AG04449 (cell line): Measurements from ENCODE around the gene WFDC6.
"Not testable (repeated sequence)": the region's sequence is repeated elsewhere in the genome, so short reads cannot be mapped to it uniquely, and the experiment has no call there.

Experiments
- CTCF ChIA-PET: fragments of 350-600 bp; formaldehyde crosslinking; extraction: SDS; loops from one replicate; lab custom pipeline; 2021; ENCODE audit warnings: antibody characterized with exemption; lab: Yijun Ruan, JAX
- POLR2A ChIA-PET: fragments of 400-600, 350-600 bp; formaldehyde crosslinking; extraction: SDS; loops from one replicate; lab custom pipeline; 2020; ENCODE audit warnings: antibody characterized with exemption, inconsistent platforms; lab: Yijun Ruan, JAX
- DNase-seq: peaks from one replicate; pipeline ENCODE4 v3.0.0-alpha.2; 2010; ENCODE audit warnings: low read depth, low spot score
- H3K4me3 ChIP-seq: 2 replicates; pipeline ENCODE4 v1.5.1; 2011; ENCODE audit warnings: low read depth, mild to moderate bottlenecking, control low read depth, low read length
- TF ChIP-seq, protein P1 (sequence below): IDR thresholded peaks from one replicate; pipeline ENCODE4 v1.5.1; 2011; ENCODE audit warnings: mild to moderate bottlenecking, moderate library complexity, low read length, control low read depth, inconsistent platforms; ENCODE audit not compliant: insufficient read depth; ENCODE audit errors: missing control alignments

WFDC6 gene

GRCh38 chr20:45539382-45539781 lies at the start of gene WFDC6:
TSS of gene WFDC6 (minus strand) at chr20:45539482. CDS start at chr20:45539407, 75 bp downstream.
- CTCF ChIA-PET, result interaction anchor here (2.6 kb wide), 1 partner anchor 232 kb away, joined by 12 read pairs; no protein-coding TSS in a partner anchor
- POLR2A ChIA-PET, result no interaction called here
- DNase-seq, result no peak
- TF ChIP-seq, protein P1, sequence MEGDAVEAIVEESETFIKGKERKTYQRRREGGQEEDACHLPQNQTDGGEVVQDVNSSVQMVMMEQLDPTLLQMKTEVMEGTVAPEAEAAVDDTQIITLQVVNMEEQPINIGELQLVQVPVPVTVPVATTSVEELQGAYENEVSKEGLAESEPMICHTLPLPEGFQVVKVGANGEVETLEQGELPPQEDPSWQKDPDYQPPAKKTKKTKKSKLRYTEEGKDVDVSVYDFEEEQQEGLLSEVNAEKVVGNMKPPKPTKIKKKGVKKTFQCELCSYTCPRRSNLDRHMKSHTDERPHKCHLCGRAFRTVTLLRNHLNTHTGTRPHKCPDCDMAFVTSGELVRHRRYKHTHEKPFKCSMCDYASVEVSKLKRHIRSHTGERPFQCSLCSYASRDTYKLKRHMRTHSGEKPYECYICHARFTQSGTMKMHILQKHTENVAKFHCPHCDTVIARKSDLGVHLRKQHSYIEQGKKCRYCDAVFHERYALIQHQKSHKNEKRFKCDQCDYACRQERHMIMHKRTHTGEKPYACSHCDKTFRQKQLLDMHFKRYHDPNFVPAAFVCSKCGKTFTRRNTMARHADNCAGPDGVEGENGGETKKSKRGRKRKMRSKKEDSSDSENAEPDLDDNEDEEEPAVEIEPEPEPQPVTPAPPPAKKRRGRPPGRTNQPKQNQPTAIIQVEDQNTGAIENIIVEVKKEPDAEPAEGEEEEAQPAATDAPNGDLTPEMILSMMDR, result no peak
- no peak within 1 kb of the TSS for H3K4me3 ChIP-seq

DNA sequence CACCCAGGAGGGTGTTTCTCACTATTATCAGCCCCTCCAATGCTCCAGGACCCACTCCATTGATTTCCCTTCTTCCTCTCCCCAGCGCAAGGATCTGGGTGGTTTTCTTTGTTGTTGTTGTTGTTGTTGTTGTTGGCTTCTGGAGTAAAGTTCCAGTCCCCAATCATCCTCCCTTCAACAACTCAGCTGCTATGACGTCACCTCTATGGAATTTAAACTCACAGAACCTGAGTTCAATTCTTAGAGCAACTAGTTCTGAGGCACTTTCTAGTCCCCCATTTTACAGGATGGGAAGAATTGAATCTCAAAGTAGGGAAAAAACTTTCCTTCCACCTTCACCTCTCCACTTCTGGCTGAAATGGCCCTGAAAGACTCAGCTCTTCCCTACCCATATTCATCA lies 49.5 kb upstream of the WFDC6 start:
- ChIA-PET POLR2A (no interaction called here), CTCF (interaction anchor here (1.6 kb wide), 1 partner anchor 182 kb away, joined by 9 read pairs; no protein-coding TSS in a partner anchor)
- TF ChIP-seq, protein P1, result no peak
- no peak overlapping the region for H3K4me3 ChIP-seq
- DNase-seq, result no peak

DNA sequence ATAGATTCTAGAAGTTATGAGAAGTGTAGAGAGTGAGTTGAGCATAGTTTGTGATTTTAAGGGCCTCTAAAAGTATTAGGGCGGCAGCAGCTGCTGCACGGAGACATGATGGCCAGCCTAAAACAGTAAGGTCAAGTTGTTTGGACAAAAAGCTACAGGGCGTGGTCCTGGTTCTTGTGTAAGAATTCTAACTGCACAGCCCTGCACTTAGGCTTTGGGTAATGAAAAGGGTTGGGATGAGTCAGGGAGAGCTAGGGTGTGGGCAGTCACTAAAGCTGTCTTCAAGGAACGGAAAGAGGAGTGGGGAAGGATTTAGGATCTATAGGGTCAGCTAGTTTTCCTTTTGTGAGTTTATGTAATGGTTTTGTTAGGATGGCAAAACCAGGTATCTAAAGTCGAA lies 46.7 kb upstream of the WFDC6 start:
- POLR2A ChIA-PET, CTCF ChIA-PET, DNase-seq, H3K4me3 ChIP-seq: not testable (repeated sequence)

- POLR2A ChIA-PET, CTCF ChIA-PET, H3K4me3 ChIP-seq, DNase-seq: not testable (repeated sequence)
Observed at GRCh38 chr20:45584294-45584693, 45.0 kb upstream of the WFDC6 start.

- TF ChIP-seq, protein P1, result no peak
- POLR2A ChIA-PET, result no interaction called here
- H3K4me3 ChIP-seq, result no peak overlapping the region
- no peak for DNase-seq
- CTCF ChIA-PET, result interaction anchor here (0.8 kb wide), 1 partner anchor 188 kb away, joined by 3 read pairs; no protein-coding TSS in a partner anchor
Observed at GRCh38 chr20:45583502-45583901, 44.2 kb upstream of the WFDC6 start.

- POLR2A ChIA-PET, result no interaction called here
- CTCF ChIA-PET, result no interaction called here
- TF ChIP-seq, protein P1, result no peak
- DNase-seq, result no peak
- no peak overlapping the region for H3K4me3 ChIP-seq
Observed at GRCh38 chr20:45581702-45582101, 42.4 kb upstream of the WFDC6 start.

DNA sequence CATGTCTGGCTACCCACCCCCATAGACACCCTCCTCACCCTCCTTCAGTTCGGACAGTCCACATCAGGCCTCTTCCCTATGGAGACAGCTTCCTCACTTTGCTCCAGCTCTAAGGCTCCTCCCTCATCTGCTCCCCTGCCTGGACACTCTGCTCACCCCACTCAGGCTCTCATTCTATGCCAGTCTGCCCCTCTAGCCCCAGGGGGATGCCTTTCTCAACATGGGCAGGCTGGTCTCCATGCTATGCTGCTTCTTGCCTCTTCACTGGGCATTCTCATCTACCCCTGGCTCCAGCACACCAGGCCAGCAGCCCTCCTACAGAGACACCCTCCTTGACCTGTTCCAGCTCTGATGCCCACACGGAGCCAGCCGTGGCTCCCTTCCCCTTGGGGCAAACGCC lies 39.9 kb upstream of the WFDC6 start, which contains the start of gene WFDC8:
WFDC8 (minus strand) TSS at position 101 of the 400 bp plus-strand sequence; CDS start at position 64, 37 bp downstream.
- CTCF ChIA-PET, result interaction anchor here (1.3 to 3.4 kb wide), 3 partner anchors 13 to 191 kb away, joined by 4 to 13 read pairs (median 5); no protein-coding TSS in a partner anchor
- POLR2A ChIA-PET, result no interaction called here
- TF ChIP-seq, protein P1, result no peak

More for the DNA sequence above, 39.9 kb upstream of the WFDC6 start, which contains the start of gene WFDC8:
- no peak within 1 kb of the TSS for H3K4me3 ChIP-seq
- no peak for DNase-seq
